ENCODE results near the gene ATAD3A.
"Not testable (repeated sequence)": the region's sequence is repeated elsewhere in the genome, so short reads cannot be mapped to it uniquely, and the experiment has no call there.

The ATAD3A gene

DNA sequence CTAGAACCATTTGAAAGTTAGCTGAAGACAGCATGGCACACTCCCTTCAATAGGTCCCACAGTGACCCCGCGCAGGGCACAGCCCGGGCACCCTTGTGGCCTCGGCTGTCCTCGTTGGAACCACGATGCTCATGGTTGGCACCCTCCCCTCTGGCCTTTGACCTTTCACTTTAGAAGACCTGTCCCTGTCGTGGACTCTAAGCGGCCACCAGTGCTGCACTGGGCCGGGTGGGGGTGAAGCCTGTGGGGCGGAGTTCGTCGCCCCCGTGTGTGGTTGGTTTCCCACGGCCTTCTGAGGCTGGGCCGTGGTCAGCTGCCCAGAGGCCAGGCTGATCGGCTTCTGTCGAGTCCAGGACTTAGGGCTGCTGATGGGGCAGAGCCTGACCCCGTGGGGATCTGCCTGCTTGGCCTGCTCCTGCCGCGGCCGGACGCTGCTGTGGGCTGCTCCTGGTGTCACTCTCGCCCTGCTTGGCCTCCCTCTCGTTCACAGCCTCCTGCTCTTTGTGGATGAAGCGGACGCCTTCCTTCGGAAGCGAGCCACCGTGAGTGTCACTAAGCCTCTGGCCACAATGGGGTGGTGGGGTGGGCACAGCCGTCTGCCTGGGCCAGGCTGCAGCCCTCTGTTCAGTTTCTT lies 12.9 kb downstream of the ATAD3A start:
- DNase-seq: not testable (repeated sequence)

DNA sequence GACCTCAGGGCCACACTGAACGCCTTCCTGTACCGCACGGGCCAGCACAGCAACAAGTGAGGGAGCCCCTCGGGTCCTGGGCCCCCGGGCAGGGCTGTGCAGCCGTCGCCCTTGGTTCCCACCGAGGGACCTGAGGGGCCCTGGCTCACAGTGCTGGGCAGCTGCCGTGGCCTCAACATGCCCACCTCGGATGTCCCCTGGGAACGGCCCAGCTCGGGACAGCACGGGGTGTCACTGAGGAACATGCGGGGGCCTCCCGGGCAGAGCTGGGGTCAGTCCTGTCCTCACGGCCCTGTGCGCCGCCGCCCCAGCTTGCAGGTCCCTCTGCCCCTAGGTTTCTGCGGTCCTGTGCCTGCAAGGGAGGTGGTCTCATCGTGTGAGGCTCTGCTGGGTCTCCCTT lies 14.5 kb downstream of the ATAD3A start:
- not testable (repeated sequence) for DNase-seq

DNA sequence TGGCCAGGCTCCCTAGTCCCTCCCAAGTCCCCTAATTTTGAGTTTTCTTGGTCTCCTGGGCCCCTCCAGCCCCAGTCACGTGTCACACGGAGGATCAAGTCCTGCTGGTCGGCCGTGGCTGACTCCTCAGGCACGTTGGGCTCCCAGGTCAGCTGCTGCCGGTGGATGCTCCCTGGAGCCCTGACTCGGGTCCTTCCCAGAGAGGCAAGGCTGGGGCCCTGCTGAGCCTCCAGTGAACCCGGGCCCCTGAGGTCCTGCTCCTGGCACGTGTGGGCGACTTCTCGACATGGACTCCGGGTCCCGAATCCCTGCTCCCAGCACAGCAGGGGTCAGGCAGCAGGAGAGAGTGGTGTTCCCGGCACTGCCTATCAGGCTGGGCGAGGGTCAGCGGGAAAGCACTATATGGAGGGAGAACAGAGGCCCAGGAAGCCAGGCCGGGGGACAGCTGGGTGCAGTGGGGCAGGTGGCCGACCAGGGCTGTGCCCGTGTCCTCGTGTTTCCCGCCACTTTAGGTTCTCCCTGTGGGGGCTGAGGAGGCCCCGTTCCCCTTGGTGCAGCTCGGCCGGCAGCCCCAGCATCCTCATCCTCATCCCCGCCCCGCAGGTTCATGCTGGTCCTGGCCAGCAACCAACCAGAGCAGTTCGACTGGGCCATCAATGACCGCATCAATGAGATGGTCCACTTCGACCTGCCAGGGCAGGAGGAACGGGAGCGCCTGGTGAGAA lies 15.3 kb downstream of the ATAD3A start:
- DNase-seq: no peak

DNA sequence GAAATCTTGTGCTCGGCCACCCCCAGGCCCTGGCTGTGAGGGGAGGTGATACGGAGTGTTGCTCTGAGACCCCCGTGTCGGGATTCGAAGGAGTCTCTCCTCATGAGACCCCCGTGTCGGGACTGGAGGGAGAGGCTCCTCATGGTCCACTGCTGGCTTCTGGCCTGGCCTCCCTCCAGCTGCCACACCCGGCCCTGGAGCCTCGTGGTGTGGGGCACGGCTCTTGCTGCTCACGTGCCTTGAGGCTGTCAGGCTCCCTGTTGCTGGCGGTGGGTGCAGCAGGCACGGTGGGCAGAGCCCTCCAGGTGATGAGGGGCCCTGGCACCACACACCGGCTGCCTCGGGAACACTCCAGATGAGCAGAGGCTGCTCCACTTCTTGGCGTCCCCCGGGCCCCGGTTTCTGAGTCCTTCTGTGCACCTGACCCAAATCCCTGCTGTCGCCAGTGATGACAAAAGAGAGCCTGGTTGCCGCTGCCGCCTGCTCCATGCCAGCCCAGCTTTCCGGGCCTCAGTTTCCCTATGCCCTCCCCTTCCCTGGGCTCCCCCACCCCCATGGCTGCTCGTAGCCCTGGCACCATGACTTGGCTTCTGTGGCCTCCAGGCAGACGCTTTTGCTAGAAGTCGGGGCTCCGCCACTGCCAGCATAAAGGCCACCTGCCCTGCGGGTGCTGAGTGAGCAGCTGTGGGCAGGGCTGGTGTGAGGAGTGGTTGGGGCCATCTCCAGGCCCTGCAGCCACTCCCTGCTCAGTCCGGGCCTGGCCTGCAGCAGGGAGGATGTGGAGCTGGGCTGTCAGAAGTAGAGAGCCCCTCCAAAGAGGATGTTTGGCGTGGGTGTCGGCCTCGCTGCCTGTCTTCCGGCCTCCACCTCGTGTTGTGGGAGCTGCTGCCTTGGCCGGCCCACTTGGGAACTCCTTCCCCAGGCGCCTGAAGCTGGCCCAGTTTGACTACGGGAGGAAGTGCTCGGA lies 16.6 kb downstream of the ATAD3A start:
- no peak for DNase-seq

DNA sequence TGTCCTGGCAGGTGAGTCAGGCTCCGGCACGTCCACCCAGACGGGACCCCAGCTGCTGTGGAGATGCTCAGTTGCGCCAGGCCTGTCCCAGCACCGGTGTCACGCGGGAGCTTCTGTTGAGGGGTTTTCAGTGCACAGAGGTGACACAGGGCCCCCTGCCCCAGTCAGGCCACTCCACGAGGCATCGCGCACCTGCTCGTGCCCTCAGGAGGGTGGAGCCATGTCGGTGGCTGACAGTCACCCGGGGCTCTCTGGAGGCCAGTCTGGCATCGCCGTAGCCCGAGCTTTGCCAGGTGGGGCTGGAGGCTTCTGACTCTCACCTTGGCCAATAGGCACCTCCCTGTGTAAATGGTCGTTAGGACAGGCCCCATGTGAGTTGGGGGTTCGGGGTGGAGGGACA lies 17.4 kb downstream of the ATAD3A start:
- DNase-seq: no peak

DNA sequence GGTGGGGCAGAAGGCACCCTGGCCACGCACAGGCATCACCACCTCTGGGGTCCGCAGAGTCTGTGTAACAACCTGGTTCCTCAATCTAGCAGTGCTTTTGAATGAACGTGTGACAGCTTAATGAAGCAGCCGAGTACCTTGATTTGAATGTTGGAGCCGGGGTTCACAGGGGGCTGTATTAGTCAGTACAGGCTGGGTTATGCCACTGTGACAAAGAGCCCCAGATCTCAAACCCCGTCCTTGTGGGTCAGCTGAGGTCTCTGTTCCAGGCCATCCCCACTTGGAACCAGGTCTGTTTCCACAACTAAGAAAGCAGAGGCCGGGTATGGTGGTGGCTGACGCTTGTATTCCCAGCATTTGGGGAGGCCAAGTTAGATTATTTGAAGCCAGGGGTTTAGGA lies 18.0 kb downstream of the ATAD3A start:
- no peak for DNase-seq

DNA sequence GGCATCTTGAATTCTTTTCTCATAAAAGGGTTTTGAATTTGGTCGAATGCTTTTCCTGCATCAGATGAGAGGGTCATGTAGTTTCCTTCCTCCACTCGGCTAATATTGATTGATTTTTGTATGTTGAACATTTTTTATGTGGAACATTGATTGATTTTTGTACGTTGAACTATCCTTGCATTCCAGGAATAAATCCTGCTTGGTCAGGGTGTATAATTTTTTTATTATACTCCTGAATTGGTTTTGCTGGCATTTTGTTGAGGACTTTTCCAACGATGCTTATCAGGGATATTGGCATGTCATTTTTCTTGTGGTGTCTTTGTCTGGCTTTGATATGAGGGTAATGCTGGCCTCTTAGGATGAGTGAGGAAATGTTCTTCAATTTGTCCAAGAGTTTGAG lies 20.0 kb downstream of the ATAD3A start:
- DNase-seq: no peak

DNA sequence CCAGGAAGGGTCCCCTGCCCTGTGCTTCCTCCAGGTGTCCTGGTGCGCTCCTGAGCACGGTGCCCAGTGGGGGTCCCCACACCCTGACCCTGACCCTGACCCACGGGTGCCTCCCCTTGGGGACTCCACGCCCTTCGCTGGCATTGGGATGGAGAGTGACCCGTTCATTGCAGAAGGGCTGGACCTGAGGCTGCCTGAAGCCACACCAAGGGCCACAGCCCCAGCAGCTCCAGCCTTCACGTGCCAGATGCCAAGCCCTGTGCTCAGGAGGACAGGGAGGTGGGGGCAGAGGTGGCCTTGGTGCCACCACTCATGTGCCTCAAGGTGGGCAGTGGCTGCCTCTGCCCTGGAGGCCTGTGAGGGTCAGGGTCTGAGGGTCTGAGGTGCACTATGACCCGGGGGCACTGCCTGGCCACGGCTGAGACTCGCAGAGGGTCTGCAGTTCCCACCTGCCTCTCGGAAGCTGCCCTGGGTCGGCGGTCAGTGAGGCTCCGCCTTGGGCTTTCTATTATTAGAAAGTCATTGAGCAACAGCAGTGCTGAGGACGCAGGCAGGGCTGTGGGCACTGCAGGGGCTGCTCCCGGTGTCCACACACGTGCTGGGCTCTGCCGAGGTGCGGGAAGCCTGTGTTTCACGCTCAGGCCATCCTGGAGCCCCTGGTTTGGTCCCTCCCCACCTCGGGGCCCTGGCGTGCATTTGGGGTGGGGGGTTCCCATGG lies 21.4 kb downstream of the ATAD3A start:
- not testable (repeated sequence) for DNase-seq

DNA sequence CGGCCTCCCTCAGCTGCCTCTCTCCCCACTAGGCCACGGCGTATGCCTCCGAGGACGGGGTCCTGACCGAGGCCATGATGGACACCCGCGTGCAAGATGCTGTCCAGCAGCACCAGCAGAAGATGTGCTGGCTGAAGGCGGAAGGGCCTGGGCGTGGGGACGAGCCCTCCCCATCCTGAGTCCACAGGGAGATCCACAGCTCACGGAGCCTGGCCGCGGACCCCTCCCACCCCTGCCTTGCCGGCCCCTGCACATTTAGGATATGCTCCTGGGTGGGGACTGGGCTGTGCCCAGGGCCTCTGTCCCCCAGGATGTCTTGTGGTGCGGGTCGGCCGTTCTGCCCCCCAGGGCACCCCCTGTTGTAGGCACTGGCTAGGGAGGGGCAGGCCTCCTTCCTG lies 21.9 kb downstream of the ATAD3A start:
- not testable (repeated sequence) for DNase-seq

DNA sequence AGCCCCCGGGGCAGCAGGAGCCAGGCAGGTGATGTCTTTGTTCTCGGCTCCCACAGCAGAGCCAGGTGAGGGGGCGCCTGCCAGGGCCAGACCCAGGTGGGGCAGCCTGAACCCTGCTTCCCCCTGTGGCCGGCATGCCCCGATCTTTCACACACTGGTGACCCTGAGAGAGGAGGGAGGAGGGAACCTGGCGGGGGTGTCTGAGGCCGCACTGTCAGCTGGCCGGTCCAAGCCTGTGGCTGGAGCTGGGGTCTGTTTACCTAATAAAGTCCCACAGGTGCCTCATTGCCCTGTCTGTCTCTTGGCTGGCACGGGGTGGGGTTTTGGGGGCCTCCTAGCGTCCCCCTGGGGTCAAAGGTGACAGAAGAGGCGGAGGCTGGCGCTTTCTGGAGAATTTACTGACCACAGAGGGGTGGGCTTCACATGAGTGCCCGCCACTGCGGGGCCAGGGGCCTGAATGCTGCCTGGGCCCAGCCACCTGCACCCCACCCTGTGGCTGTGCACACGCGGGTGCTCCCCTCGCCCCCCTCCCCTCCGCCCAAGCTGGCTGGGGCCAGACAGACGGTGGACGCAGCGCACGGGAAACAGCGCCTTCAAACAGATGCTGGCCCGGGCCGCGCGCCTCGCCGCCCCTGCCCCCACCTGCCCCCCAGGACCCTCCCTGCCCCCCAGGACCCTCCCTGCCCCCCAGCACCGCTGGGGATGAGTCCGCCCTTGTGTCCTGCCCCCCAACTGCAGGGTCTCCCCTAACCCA lies 22.6 kb downstream of the ATAD3A start:
- DNase-seq: no peak

DNA sequence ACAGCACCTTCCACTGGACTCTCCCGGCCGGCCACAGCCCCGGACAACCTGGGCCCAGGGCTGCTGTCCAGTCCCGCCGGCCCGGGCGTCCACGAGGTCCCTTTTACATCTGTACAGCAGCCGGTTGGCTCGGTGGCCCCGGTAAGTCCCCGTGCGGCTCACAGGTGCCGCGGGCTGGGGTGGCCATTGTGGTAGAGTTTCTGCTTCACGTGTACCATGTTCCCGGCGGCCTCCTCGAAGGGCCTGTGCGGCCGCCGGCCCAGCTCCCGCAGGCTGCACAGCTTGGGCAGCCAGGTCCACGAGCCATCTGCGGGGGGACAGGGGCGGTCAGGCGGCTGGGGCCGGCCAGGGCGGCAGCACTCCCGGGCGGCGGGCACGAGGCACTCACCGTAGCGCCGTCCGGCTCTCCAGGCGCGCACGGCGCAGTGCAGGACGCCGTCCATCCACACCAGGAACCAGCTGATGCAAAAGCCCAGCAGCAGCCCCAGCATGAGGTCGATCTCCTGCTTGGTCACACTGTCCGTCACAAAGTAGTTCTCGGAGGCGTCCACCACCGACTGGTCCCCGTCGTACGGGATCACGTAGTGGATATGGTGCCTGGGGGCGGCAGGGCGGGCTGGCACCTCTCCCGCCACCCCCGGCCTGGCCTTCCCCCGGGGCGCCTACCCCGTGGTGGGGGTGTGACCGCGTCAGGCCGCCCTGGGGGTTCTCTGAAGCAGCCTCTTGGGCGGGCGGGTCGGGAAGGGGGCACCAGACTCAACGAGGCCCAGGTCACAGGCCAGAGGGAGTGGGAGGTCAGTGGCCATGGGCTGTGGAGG lies 23.4 kb downstream of the ATAD3A start:
- DNase-seq: no peak

DNA sequence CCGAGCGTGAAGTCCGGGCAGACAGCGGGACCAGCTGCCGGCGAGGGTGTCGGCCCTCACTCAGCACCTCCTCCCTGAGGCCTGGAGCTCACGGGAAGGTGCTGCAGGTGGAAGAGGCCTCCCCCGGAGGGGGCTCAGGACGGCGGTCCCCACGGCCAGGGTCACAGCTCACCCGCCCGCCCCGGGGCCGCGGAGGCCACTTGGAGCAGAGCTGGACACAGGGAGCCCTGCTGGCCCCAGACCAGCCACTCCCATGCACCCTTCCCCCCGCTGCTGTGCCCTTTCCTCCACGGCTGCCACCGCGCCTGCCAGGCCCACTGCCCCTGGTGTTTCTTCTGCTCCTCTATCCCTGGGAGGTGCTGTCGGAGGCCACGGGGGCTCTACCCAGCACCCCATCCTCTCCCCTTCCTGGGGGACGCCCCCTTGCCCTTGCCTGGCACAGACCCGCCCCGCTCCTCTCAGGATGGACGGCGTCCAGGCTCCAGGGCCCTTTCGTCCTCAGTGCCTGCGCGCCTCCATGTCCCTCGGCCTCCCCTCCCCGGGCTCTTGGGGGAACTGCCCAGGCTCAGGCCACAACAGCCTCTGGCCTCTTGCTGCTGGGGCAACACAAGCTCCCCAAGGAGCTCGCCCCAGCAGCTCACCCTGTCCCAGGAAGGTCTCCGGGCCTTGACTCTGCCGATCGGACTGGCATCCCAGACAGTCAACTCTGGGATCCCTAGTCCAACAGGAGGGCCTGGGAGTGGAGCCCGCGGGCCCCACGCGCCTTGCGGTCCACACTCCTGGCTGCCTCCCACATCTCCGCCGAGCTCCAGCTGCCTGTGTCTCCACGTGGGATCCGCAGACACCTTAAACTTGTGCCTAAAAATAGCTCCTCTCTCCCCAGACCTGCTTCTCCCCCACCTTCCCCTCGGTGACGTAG lies 24.3 kb downstream of the ATAD3A start:
- DNase-seq: no peak

DNA sequence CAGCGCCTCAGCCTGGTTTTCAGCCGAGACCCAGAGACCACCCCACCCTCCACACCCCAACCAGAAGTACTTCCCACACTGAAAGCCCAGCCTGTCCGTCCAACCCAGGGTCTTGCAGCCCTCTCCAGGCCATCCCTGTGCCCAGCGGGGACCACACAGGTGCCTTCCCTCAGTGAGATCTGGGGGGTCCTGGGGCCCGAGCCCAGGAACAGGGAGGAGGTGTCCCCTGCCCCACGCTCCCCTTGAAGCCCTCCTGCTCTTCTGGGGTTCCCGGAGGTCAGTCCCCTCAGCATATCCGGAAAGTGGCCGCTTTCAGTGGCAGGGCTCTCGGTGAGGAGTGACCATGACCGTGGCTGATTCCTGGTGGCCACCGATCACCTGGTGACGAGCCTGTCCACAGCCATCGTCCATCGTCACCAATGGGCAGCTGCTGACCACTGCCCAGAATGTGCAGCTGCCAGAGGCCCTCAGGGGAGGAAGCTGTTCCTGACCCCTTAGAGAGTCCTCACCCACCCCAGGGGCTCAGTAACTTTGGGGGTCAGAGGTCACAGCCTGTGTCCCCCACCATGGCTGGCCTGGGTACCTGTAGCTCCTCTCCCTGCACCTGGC lies 25.1 kb downstream of the ATAD3A start:
- DNase-seq: no peak

DNA sequence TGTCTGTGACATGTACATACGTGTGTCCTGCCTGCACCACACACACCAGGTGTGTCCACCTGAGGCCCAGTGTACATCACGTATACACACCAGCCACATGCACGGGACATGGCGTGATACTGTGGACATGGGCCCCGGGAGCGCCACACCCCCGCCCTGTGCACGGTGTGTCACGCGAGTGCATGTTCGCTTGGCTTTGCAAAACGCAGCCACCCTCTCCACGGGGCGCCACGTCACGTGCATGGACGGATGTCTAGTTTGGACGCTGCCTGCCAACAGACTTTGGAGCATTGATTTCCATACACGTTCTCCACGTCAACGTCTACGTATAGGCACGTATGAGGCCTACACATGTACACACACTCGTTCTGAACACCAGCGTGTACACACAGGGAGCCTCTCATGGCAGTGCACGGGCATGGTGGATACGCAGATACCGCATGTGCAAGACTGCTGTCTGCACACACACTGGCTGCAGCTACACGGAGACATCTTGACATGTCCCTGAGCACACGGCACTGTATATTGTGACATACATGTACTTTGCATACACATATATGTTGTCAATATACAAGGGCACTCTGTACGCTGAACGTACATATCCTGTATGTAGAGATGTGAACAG lies 25.8 kb downstream of the ATAD3A start:
- no peak for DNase-seq

DNA sequence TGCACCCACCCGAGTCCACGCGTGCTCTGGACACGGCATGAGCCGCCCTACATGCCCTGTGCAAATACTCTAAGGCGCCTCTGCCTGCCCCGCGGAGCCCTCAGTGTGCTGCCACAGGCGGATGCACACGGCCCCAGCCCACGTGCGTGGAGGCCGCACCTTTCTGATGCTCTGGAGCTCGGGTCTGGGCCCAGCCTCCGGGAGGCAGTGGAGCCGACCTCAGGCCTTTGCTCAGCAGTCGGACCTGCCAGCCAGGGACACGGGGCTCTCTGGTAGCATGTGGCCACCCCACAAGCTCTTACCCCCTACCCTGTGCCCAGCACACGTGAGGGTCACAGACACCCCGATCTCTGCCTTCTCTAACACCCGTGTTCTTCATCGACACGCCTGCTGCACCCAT lies 26.4 kb downstream of the ATAD3A start:
- DNase-seq: no peak

DNA sequence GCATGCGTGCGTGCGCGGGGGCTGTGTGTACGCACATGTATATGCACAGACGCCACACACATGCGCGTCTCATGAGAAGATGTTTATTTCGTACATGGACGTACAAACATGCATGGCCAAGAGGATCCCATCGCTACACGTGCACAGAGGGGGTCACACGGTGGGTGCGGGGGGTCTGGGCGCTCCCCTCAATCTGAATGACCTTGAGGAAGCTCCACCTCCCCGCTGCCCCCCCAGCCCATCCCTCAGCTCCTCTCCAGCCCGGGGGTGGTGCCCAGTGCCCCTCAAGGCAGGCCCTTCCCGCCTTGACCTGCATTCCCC lies 27.0 kb downstream of the ATAD3A start:
- DNase-seq: no peak

DNA sequence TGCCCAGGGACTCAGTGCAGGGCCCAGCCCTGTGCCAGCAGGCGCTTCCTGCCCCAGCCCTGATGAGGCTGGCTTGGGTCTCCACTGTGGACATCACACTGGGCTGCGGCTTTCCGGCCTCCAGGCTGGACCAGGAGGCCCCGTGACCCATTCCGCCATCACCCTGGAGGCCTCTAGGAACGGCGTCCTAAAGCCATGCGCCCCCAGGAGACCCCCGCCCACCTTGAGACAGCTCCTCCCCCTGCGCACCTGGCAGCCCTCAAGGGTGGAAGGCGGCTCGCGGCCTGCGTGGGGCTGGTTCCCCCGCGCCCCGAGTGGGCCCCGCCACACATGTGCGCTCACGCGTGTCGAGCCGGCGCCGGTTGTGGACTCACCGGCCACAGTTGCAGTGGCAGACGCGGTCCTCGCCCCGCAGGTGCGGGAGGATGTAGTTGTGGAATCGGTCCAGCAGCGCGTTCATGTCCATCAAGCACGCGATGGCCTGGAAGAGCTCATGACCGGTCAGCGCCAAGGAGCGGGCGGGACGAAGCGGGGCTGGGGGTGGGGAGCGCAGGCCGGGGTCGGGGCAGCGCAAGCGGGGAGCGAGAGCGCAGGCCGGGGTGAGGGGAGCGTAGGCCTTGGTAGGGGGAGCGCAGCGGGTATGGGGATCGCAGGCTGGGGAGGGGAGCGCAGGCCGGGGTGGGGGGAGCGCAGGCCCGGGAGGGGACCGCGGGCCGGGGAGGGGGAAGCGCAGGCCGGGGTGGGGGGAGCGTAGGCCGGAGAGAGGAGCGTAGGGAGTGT lies 27.5 kb downstream of the ATAD3A start:
- no peak for DNase-seq

DNA sequence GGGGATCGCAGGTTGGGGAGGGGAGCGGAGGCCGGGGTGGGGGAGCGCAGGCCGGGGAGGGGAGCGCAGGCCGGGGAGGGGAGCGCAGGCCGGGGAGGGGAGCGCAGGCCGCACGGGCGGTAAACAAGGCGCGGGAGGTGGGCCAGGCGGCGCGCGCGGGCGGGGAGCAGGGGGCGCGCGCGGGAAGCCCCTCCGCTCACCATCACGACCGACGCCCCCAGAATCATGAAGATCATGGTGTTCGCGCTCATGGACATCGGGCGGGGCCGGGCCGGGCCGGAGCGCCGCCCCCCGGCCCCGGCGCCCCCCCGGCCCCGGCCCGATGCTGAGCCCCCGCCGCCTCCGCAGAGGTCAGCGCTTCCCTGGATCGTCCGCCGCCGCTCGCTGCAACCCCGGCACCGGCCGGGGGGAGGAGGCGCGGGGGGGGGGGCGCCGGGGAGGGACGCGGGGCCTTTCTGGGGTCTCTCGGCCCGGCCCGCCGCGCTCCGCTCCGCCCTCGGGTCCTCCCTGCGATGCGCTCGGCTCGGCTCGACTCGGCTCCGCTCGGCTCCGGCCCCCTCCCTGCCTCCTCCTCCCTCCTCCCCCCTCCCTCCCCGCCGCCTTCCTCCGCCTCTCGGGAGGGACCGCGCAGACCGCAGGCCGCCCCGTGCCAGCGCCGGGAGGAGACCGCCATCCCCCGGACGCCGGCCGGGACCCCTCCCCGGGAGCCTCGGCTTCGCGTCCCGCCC lies 28.3 kb downstream of the ATAD3A start, which contains the start of gene TMEM240:
Gene TMEM240, minus strand, starts transcription at position 535 of the 728 bp plus-strand sequence. Its CDS starts 278 bp downstream, at position 257.
- peak; percentile 46 for DNase-seq
